SK-N-SH (cell line): ENCODE measurements around the gene SMARCC1. TPM values are rescaled to one million over a fixed set of nuclear protein-coding genes. Genes with fewer than 3 reads are reported as not detected.

Experiments used
- CTCF ChIA-PET: fragments of 300-600, 350-600 bp; formaldehyde crosslinking; extraction: SDS; loops from one replicate; lab custom pipeline; 2021; lab: Yijun Ruan, JAX
- POLR2A ChIA-PET: fragments of 350-600 bp; sonication (Branson Sonifier 250); formaldehyde crosslinking; extraction: SDS; loops from one replicate; lab custom pipeline; 2020; ENCODE audit warnings: antibody characterized with exemption, inconsistent platforms; lab: Yijun Ruan, JAX
- DNase-seq: peaks from one replicate; pipeline ENCODE4 v3.0.0; 2012
- H2AFZ ChIP-seq: fragments of 200-600 bp; sonication (generic); 2 replicates; pipeline ENCODE4 v1.8.1; 2016; ENCODE audit warnings: antibody characterized with exemption, mild to moderate bottlenecking, low read depth
- H3F3A ChIP-seq: fragments of 200-600 bp; sonication (generic); replicated peaks from 2 replicates; pipeline ENCODE3; 2016; ENCODE audit warnings: antibody characterized with exemption, mild to moderate bottlenecking; ENCODE audit not compliant: insufficient read depth
- H3K27ac ChIP-seq, 2 experiments: fragments of 200-500 bp in 1 of 2; fragments of 200-600 bp in 1 of 2; sonication (Bioruptor generic) in 1 of 2; sonication (generic), shearing (Covaris generic) in 1 of 2; 2 replicates each; pipeline versions ENCODE4 v1.5.1 to v1.6.1; 2014 to 2016; ENCODE audit warnings: low read depth in 2 of 2, inconsistent platforms in 1 of 2, low read length in 1 of 2, mild to moderate bottlenecking in 1 of 2, mixed read lengths in 1 of 2
- H3K27me3 ChIP-seq: fragments of 200-600 bp; sonication (generic), shearing (Covaris generic); 2 replicates; pipeline ENCODE4 v1.6.1; 2016; ENCODE audit warnings: mixed run types; ENCODE audit not compliant: insufficient read depth
- H3K36me3 ChIP-seq, 2 experiments: fragments of 200-500 bp in 1 of 2; fragments of 200-600 bp in 1 of 2; sonication (Bioruptor generic) in 1 of 2; sonication (generic) in 1 of 2; replicated peaks in 1 of 2; 2 replicates each; pipeline versions ENCODE3 to v1.5.1; 2014 to 2016; ENCODE audit warnings: low read length in 1 of 2, mild to moderate bottlenecking in 1 of 2; ENCODE audit not compliant: insufficient read depth in 2 of 2, control insufficient read depth in 1 of 2
- H3K4me1 ChIP-seq, 2 experiments: fragments of 200-500 bp in 1 of 2; fragments of 200-600 bp in 1 of 2; sonication (Bioruptor generic) in 1 of 2; sonication (generic), shearing (Covaris generic) in 1 of 2; 2 replicates each; pipeline versions ENCODE4 v1.5.1 to v1.6.1; 2014 to 2016; ENCODE audit warnings: low read depth in 1 of 2, low read length in 1 of 2, mixed run types in 1 of 2; ENCODE audit not compliant: insufficient read depth in 2 of 2, control insufficient read depth in 1 of 2
- H3K4me2 ChIP-seq: fragments of 200-600 bp; sonication (generic), shearing (Covaris generic); 2 replicates; pipeline ENCODE4 v1.6.1; 2017; ENCODE audit warnings: mixed run types
- H3K4me3 ChIP-seq, 2 experiments: fragments of 200-500 bp in 1 of 2; fragments of 200-600 bp in 1 of 2; sonication (Bioruptor generic) in 1 of 2; sonication (generic), shearing (Covaris generic) in 1 of 2; 2 replicates each; pipeline versions ENCODE4 v1.5.1 to v1.8.1; 2014 to 2016; ENCODE audit warnings: low read depth in 2 of 2, inconsistent platforms in 1 of 2, low read length in 1 of 2, mild to moderate bottlenecking in 1 of 2, mixed read lengths in 1 of 2, moderate library complexity in 1 of 2
- H3K79me2 ChIP-seq: fragments of 200-600 bp; sonication (generic); 2 replicates; pipeline ENCODE4 v1.8.1; 2017; ENCODE audit warnings: mild to moderate bottlenecking; ENCODE audit not compliant: insufficient read depth
- H3K9ac ChIP-seq: fragments of 200-600 bp; sonication (generic); 2 replicates; pipeline ENCODE4 v1.6.1; 2017; ENCODE audit warnings: mixed run types
- H3K9me2 ChIP-seq: fragments of 200-600 bp; sonication (generic); 2 replicates; pipeline ENCODE4 v1.6.1; 2017; ENCODE audit warnings: mixed run types
- H3K9me3 ChIP-seq: fragments of 200-600 bp; sonication (generic); 2 replicates; pipeline ENCODE4 v1.6.1; 2017; ENCODE audit warnings: mixed run types, mild to moderate bottlenecking, moderate library complexity
- H4K20me1 ChIP-seq: fragments of 200-600 bp; sonication (generic); 2 replicates; pipeline ENCODE4 v1.6.1; 2017; ENCODE audit warnings: mild to moderate bottlenecking, mixed run types; ENCODE audit not compliant: insufficient read depth
- EP300 ChIP-seq, 2 experiments: IDR thresholded peaks; 2 replicates each; pipeline versions ENCODE4 v1.4.0 to v1.6.1; 2012; ENCODE audit warnings: borderline replicate concordance in 1 of 2, low read depth in 1 of 2, low read length in 1 of 2
- EZH2phosphoT487 ChIP-seq: fragments of 200-600 bp; sonication (generic); IDR thresholded peaks from 2 replicates; pipeline ENCODE4 v1.6.1; 2017; ENCODE audit warnings: low read depth, mixed run types, mild to moderate bottlenecking, antibody characterized with exemption, moderate library complexity, borderline replicate concordance
- FOXJ3 ChIP-seq: sonication (generic); formaldehyde crosslinking; IDR thresholded peaks from 2 replicates; pipeline ENCODE4 v1.5.1; 2020; ENCODE audit warnings: mild to moderate bottlenecking, missing genetic modification reagents
- GABPA ChIP-seq: IDR thresholded peaks from 2 replicates; pipeline ENCODE4 v1.4.0; 2012; ENCODE audit warnings: low read depth, mild to moderate bottlenecking
- JUND ChIP-seq: IDR thresholded peaks from 2 replicates; pipeline ENCODE4 v1.4.0; 2012
- NFIC ChIP-seq: IDR thresholded peaks from 2 replicates; pipeline ENCODE4 v1.4.0; 2012; ENCODE audit warnings: borderline replicate concordance
- NRF1 ChIP-seq: IDR thresholded peaks from 2 replicates; pipeline ENCODE4 v1.6.1; 2012; ENCODE audit warnings: low read depth, mild to moderate bottlenecking, low read length
- RXRA ChIP-seq: IDR thresholded peaks from 2 replicates; pipeline ENCODE4 v1.4.0; 2012; ENCODE audit warnings: low read depth, mild to moderate bottlenecking, borderline replicate concordance
- SIN3A ChIP-seq: IDR thresholded peaks from 2 replicates; pipeline ENCODE4 v1.6.1; 2012; ENCODE audit warnings: low read depth, mild to moderate bottlenecking, low read length, moderate library complexity, borderline replicate concordance
- SMC3 ChIP-seq: IDR thresholded peaks from 2 replicates; pipeline ENCODE4 v1.6.1; 2012; ENCODE audit warnings: low read depth, low read length, improper control_type of control experiment
- TCF12 ChIP-seq: IDR thresholded peaks from 2 replicates; pipeline ENCODE4 v1.4.0; 2012
- USF1 ChIP-seq: IDR thresholded peaks from 2 replicates; pipeline ENCODE4 v1.4.0; 2012; ENCODE audit warnings: low read depth, borderline replicate concordance
- WGBS: methylation state at CpG from one replicate; pipeline ENCODE4 v1.1.6; 2017; ENCODE audit warnings: low lambda C conversion rate; 5-methylcytosine and 5-hydroxymethylcytosine counted together
- polyA plus RNA-seq, 3 experiments: library from polyadenylated mRNA; depleted of rRNA; stranded (reverse); fragments of >200 nt; gene quantifications; 2 replicates each; pipeline ENCODE4 v1.2.3, GENCODE V29; 2012
- TF ChIP-seq, protein P1 (sequence below): IDR thresholded peaks from 2 replicates; pipeline ENCODE4 v1.6.1; 2012; ENCODE audit warnings: mild to moderate bottlenecking, low read depth, low read length, moderate library complexity
- TF ChIP-seq, protein P2 (sequence below): IDR thresholded peaks from 2 replicates; pipeline ENCODE4; 2012
- TF ChIP-seq, protein P3 (sequence below): fragments of 200-600 bp; sonication (generic); IDR thresholded peaks from 2 replicates; pipeline ENCODE4 v1.6.1; 2017; ENCODE audit warnings: antibody characterized with exemption, mild to moderate bottlenecking, moderate library complexity

The SMARCC1 gene
- polyA plus RNA-seq, 1 of the 3 experiments (the other 2 are of a cell fraction) = 16.5 TPM

GRCh38 chr3:47610583-47610982, 171.1 kb downstream of the SMARCC1 start:
- no peak overlapping the region for H3K4me2 ChIP-seq
- H3K4me3 ChIP-seq = no peak overlapping the region
- POLR2A ChIA-PET = no interaction called here
- no peaks in the 10 kb centered on the region for H3K27me3 ChIP-seq
- H3K4me1 ChIP-seq = peaks cover 3 to 6% of the 10 kb centered on the region in 2 experiments; a peak in 2 of 4 replicates
- H4K20me1 ChIP-seq = peaks cover 35% of the 10 kb centered on the region
- 96% methylated on average over 3 of the region's 3 CpGs for WGBS
- H3K79me2 ChIP-seq = peaks cover 4% of the 10 kb centered on the region; the same call in 1 of the 2 replicates
- no peak for TF ChIP-seq SMC3
- TF ChIP-seq, protein P1, sequence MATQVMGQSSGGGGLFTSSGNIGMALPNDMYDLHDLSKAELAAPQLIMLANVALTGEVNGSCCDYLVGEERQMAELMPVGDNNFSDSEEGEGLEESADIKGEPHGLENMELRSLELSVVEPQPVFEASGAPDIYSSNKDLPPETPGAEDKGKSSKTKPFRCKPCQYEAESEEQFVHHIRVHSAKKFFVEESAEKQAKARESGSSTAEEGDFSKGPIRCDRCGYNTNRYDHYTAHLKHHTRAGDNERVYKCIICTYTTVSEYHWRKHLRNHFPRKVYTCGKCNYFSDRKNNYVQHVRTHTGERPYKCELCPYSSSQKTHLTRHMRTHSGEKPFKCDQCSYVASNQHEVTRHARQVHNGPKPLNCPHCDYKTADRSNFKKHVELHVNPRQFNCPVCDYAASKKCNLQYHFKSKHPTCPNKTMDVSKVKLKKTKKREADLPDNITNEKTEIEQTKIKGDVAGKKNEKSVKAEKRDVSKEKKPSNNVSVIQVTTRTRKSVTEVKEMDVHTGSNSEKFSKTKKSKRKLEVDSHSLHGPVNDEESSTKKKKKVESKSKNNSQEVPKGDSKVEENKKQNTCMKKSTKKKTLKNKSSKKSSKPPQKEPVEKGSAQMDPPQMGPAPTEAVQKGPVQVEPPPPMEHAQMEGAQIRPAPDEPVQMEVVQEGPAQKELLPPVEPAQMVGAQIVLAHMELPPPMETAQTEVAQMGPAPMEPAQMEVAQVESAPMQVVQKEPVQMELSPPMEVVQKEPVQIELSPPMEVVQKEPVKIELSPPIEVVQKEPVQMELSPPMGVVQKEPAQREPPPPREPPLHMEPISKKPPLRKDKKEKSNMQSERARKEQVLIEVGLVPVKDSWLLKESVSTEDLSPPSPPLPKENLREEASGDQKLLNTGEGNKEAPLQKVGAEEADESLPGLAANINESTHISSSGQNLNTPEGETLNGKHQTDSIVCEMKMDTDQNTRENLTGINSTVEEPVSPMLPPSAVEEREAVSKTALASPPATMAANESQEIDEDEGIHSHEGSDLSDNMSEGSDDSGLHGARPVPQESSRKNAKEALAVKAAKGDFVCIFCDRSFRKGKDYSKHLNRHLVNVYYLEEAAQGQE = no peak
- TF ChIP-seq NFIC = no peak
- TF ChIP-seq, protein P2, sequence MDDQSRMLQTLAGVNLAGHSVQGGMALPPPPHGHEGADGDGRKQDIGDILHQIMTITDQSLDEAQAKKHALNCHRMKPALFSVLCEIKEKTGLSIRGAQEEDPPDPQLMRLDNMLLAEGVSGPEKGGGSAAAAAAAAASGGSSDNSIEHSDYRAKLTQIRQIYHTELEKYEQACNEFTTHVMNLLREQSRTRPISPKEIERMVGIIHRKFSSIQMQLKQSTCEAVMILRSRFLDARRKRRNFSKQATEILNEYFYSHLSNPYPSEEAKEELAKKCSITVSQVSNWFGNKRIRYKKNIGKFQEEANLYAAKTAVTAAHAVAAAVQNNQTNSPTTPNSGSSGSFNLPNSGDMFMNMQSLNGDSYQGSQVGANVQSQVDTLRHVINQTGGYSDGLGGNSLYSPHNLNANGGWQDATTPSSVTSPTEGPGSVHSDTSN = no peak
- no peak for TF ChIP-seq GABPA
- no peak for TF ChIP-seq EZH2phosphoT487
- no peak for TF ChIP-seq JUND
- TF ChIP-seq EP300 (IDR thresholded peaks at IDR 0.05; ENCODE audit: borderline replicate concordance in 1 of 2, low read depth in 1 of 2, low read length in 1 of 2) = no peak
- no peak for TF ChIP-seq SIN3A
- TF ChIP-seq NRF1 = no peak
- no peak overlapping the region for H2AFZ ChIP-seq
- no peaks in the 10 kb centered on the region for H3K9me3 ChIP-seq
- H3K27ac ChIP-seq = no peak overlapping the region
- no peak overlapping the region for H3K9ac ChIP-seq
- no peaks in the 10 kb centered on the region for H3K9me2 ChIP-seq
- CTCF ChIA-PET = no interaction called here
- peaks cover 53 to 78% of the 10 kb centered on the region in 2 experiments for H3K36me3 ChIP-seq
- H3F3A ChIP-seq = peaks cover 21% of the 10 kb centered on the region
- no peak for DNase-seq

DNA sequence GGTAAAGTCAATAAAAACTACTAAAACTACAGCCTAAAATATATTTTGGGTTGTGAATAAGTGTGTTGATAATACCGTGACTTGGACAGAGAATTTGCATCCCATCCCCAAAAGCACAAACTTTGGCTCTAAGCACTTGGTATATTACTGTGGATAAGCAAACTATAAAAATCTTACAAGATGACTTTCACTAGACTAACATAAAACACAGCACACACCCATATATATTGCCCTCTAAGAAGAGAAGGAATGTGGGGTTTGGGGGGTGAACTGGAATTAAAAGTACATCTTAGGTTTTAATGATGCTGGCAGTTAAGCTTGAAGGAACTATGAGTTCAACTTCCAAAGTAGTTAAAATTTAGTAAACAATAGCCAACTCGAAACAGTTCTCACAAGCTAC, 174.4 kb downstream of the SMARCC1 start:
- Histone ChIP-seq H3K9me2 (no peaks in the 10 kb centered on the region), H3K4me3 (no peak overlapping the region), H4K20me1 (peaks cover 47% of the 10 kb centered on the region), H3K9me3 (no peaks in the 10 kb centered on the region), H3K36me3 (peaks cover 61 to 68% of the 10 kb centered on the region in 2 experiments), H3K27me3 (no peaks in the 10 kb centered on the region), H3K27ac (no peak overlapping the region), H2AFZ (no peak overlapping the region), H3K4me2 (no peak overlapping the region), H3K4me1 (peaks cover under 1 to 3% of the 10 kb centered on the region in 2 experiments; a peak in 2 of 4 replicates), H3F3A (peaks cover 15% of the 10 kb centered on the region), H3K9ac (no peak overlapping the region), H3K79me2 (no peaks in the 10 kb centered on the region; the same call in 1 of the 2 replicates)
- ChIA-PET CTCF (interaction anchor here (2.0 kb wide), 1 partner anchor 85 kb away, joined by 5 read pairs; no protein-coding TSS in a partner anchor), POLR2A (no interaction called here)
- DNase-seq = no peak
- 96% methylated on average over 2 of the region's 2 CpGs for WGBS
- TF ChIP-seq SIN3A = no peak
- TF ChIP-seq, protein P3, sequence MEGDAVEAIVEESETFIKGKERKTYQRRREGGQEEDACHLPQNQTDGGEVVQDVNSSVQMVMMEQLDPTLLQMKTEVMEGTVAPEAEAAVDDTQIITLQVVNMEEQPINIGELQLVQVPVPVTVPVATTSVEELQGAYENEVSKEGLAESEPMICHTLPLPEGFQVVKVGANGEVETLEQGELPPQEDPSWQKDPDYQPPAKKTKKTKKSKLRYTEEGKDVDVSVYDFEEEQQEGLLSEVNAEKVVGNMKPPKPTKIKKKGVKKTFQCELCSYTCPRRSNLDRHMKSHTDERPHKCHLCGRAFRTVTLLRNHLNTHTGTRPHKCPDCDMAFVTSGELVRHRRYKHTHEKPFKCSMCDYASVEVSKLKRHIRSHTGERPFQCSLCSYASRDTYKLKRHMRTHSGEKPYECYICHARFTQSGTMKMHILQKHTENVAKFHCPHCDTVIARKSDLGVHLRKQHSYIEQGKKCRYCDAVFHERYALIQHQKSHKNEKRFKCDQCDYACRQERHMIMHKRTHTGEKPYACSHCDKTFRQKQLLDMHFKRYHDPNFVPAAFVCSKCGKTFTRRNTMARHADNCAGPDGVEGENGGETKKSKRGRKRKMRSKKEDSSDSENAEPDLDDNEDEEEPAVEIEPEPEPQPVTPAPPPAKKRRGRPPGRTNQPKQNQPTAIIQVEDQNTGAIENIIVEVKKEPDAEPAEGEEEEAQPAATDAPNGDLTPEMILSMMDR = no peak
- TF ChIP-seq FOXJ3 (CRISPR knock-in tag) = no peak
- no peak for TF ChIP-seq USF1
- TF ChIP-seq, protein P1 = no peak
- TF ChIP-seq TCF12 = no peak
- no peak for TF ChIP-seq RXRA
- no peak for TF ChIP-seq NRF1
